Measurements from ENCODE around the gene DCAKD.
A peak's percentile ranks its signal among the peaks of the same experiment; 100 is the strongest.

Gene DCAKD

GRCh38 chr17:45051060-45051719 lies at the start of gene DCAKD:
TSS of gene DCAKD (minus strand) at chr17:45051632. CDS start at chr17:45034885, 16,747 bp downstream.
- Histone ChIP-seq H3K27me3 (ENCODE audit: control insufficient read depth in 1 of 2, insufficient read depth in 2 of 2, low read length in 2 of 2) (no peaks in the 10 kb centered on the region), H3K36me3 (ENCODE audit: insufficient read depth, low read length) (no peaks in the 10 kb centered on the region), H3K27ac (ENCODE audit: low read depth, low read length) (peak within 1 kb of the TSS; percentile 88), H3K4me1 (ENCODE audit: insufficient read depth, low read length) (peaks cover 11% of the 10 kb centered on the region), H3K9ac (ENCODE audit: low read length) (peak within 1 kb of the TSS; percentile 99), H3K9me3 (ENCODE audit: low read length) (no peaks in the 10 kb centered on the region), H3K4me3 (ENCODE audit: low read depth in 1 of 2, low read length in 2 of 2) (peak within 1 kb of the TSS; percentile 40 to 97)

- Histone ChIP-seq H3K36me3 (ENCODE audit: insufficient read depth, low read length) (peaks cover 80% of the 10 kb centered on the region), H3K9ac (ENCODE audit: low read length) (no peak overlapping the region), H3K27ac (ENCODE audit: low read depth, low read length) (peak overlapping the region; percentile 16), H3K9me3 (ENCODE audit: low read length) (no peaks in the 10 kb centered on the region), H3K4me1 (ENCODE audit: insufficient read depth, low read length) (peaks cover 21% of the 10 kb centered on the region), H3K27me3 (ENCODE audit: control insufficient read depth in 1 of 2, insufficient read depth in 2 of 2, low read length in 2 of 2) (no peaks in the 10 kb centered on the region), H3K4me3 (ENCODE audit: low read depth in 1 of 2, low read length in 2 of 2) (no peak overlapping the region)
Measured at GRCh38 chr17:45098869-45099616, 47.6 kb upstream of the DCAKD start.

GRCh38 chr17:45098081-45098868 lies 46.8 kb upstream of the DCAKD start:
- Histone ChIP-seq H3K27ac (ENCODE audit: low read depth, low read length) (peak overlapping the region; percentile 8), H3K4me1 (ENCODE audit: insufficient read depth, low read length) (peaks cover 29% of the 10 kb centered on the region), H3K9me3 (ENCODE audit: low read length) (no peaks in the 10 kb centered on the region), H3K27me3 (ENCODE audit: control insufficient read depth in 1 of 2, insufficient read depth in 2 of 2, low read length in 2 of 2) (no peaks in the 10 kb centered on the region), H3K9ac (ENCODE audit: low read length) (no peak overlapping the region), H3K4me3 (ENCODE audit: low read depth in 1 of 2, low read length in 2 of 2) (no peak overlapping the region), H3K36me3 (ENCODE audit: insufficient read depth, low read length) (peaks cover 72% of the 10 kb centered on the region)

- H3K4me1 ChIP-seq (ENCODE audit: insufficient read depth, low read length), result peaks cover 42% of the 10 kb centered on the region
- peaks cover 61% of the 10 kb centered on the region for H3K36me3 ChIP-seq (ENCODE audit: insufficient read depth, low read length)
- H3K27ac ChIP-seq (ENCODE audit: low read depth, low read length), result no peak overlapping the region
- no peaks in the 10 kb centered on the region for H3K9me3 ChIP-seq (ENCODE audit: low read length)
- no peaks in the 10 kb centered on the region for H3K27me3 ChIP-seq (ENCODE audit: control insufficient read depth in 1 of 2, insufficient read depth in 2 of 2, low read length in 2 of 2)
- no peak overlapping the region for H3K4me3 ChIP-seq (ENCODE audit: low read depth in 1 of 2, low read length in 2 of 2)
- H3K9ac ChIP-seq (ENCODE audit: low read length), result no peak overlapping the region
Measured at GRCh38 chr17:45096926-45097325, 45.5 kb upstream of the DCAKD start.

GRCh38 chr17:45096141-45096540 lies 44.7 kb upstream of the DCAKD start:
- Histone ChIP-seq H3K27ac (ENCODE audit: low read depth, low read length) (no peak overlapping the region), H3K4me1 (ENCODE audit: insufficient read depth, low read length) (peaks cover 45% of the 10 kb centered on the region), H3K9me3 (ENCODE audit: low read length) (no peaks in the 10 kb centered on the region), H3K4me3 (ENCODE audit: low read depth in 1 of 2, low read length in 2 of 2) (no peak overlapping the region), H3K36me3 (ENCODE audit: insufficient read depth, low read length) (peaks cover 60% of the 10 kb centered on the region), H3K27me3 (ENCODE audit: control insufficient read depth in 1 of 2, insufficient read depth in 2 of 2, low read length in 2 of 2) (no peaks in the 10 kb centered on the region), H3K9ac (ENCODE audit: low read length) (no peak overlapping the region)

- peak overlapping the region in 1 of 2 donors; percentile 13 for H3K4me3 ChIP-seq (ENCODE audit: low read depth in 1 of 2, low read length in 2 of 2)
- H3K9me3 ChIP-seq (ENCODE audit: low read length), result no peaks in the 10 kb centered on the region
- peaks cover 65% of the 10 kb centered on the region for H3K36me3 ChIP-seq (ENCODE audit: insufficient read depth, low read length)
- peaks cover 37% of the 10 kb centered on the region for H3K4me1 ChIP-seq (ENCODE audit: insufficient read depth, low read length)
- H3K27ac ChIP-seq (ENCODE audit: low read depth, low read length), result peak overlapping the region; percentile 85
- H3K9ac ChIP-seq (ENCODE audit: low read length), result peak overlapping the region; percentile 31
- H3K27me3 ChIP-seq (ENCODE audit: control insufficient read depth in 1 of 2, insufficient read depth in 2 of 2, low read length in 2 of 2), result no peaks in the 10 kb centered on the region
Measured at GRCh38 chr17:45093444-45094110, 42.1 kb upstream of the DCAKD start.

GRCh38 chr17:45092911-45093430 lies 41.5 kb upstream of the DCAKD start:
- Histone ChIP-seq H3K27me3 (ENCODE audit: control insufficient read depth in 1 of 2, insufficient read depth in 2 of 2, low read length in 2 of 2) (no peaks in the 10 kb centered on the region), H3K36me3 (ENCODE audit: insufficient read depth, low read length) (peaks cover 62% of the 10 kb centered on the region), H3K9me3 (ENCODE audit: low read length) (no peaks in the 10 kb centered on the region), H3K27ac (ENCODE audit: low read depth, low read length) (peak overlapping the region; percentile 85), H3K4me1 (ENCODE audit: insufficient read depth, low read length) (peaks cover 36% of the 10 kb centered on the region), H3K4me3 (ENCODE audit: low read depth in 1 of 2, low read length in 2 of 2) (no peak overlapping the region), H3K9ac (ENCODE audit: low read length) (peak overlapping the region; percentile 31)

- H3K9ac ChIP-seq (ENCODE audit: low read length), result no peak overlapping the region
Measured at GRCh38 chr17:45091778-45092425, 40.5 kb upstream of the DCAKD start.

GRCh38 chr17:45090711-45091110 lies 39.3 kb upstream of the DCAKD start:
- peaks cover 57% of the 10 kb centered on the region for H3K36me3 ChIP-seq (ENCODE audit: insufficient read depth, low read length)
- no peak overlapping the region for H3K4me3 ChIP-seq (ENCODE audit: low read depth in 1 of 2, low read length in 2 of 2)
- H3K27ac ChIP-seq (ENCODE audit: low read depth, low read length), result no peak overlapping the region
- H3K9ac ChIP-seq (ENCODE audit: low read length), result no peak overlapping the region
- no peaks in the 10 kb centered on the region for H3K9me3 ChIP-seq (ENCODE audit: low read length)
- H3K4me1 ChIP-seq (ENCODE audit: insufficient read depth, low read length), result peaks cover 30% of the 10 kb centered on the region
- H3K27me3 ChIP-seq (ENCODE audit: control insufficient read depth in 1 of 2, insufficient read depth in 2 of 2, low read length in 2 of 2), result no peaks in the 10 kb centered on the region

More at GRCh38 chr17:45091778-45092425, 40.5 kb upstream of the DCAKD start:
- H3K27ac ChIP-seq (ENCODE audit: low read depth, low read length), result peak overlapping the region; percentile 70
- H3K27me3 ChIP-seq (ENCODE audit: control insufficient read depth in 1 of 2, insufficient read depth in 2 of 2, low read length in 2 of 2), result no peaks in the 10 kb centered on the region
- peaks cover 62% of the 10 kb centered on the region for H3K36me3 ChIP-seq (ENCODE audit: insufficient read depth, low read length)
- no peaks in the 10 kb centered on the region for H3K9me3 ChIP-seq (ENCODE audit: low read length)
- H3K4me1 ChIP-seq (ENCODE audit: insufficient read depth, low read length), result peaks cover 36% of the 10 kb centered on the region
- H3K4me3 ChIP-seq (ENCODE audit: low read depth in 1 of 2, low read length in 2 of 2), result no peak overlapping the region

- Histone ChIP-seq H3K27ac (ENCODE audit: low read depth, low read length) (no peak overlapping the region), H3K4me1 (ENCODE audit: insufficient read depth, low read length) (peaks cover 25% of the 10 kb centered on the region), H3K36me3 (ENCODE audit: insufficient read depth, low read length) (peaks cover 58% of the 10 kb centered on the region), H3K4me3 (ENCODE audit: low read depth in 1 of 2, low read length in 2 of 2) (no peak overlapping the region), H3K9me3 (ENCODE audit: low read length) (no peaks in the 10 kb centered on the region), H3K27me3 (ENCODE audit: control insufficient read depth in 1 of 2, insufficient read depth in 2 of 2, low read length in 2 of 2) (no peaks in the 10 kb centered on the region), H3K9ac (ENCODE audit: low read length) (no peak overlapping the region)
Measured at GRCh38 chr17:45088741-45089140, 37.3 kb upstream of the DCAKD start.
